ENCODE results near the gene CCDC81.
"Not testable (repeated sequence)": the region's sequence is repeated elsewhere in the genome, so short reads cannot be mapped to it uniquely, and the experiment has no call there.

The CCDC81 gene

GRCh38 chr11:86374586-86374985 is at the start of gene CCDC81:
CCDC81 (plus strand) TSS chr11:86374887; CDS start chr11:86375164, 277 bp downstream.
- DNase-seq, result no peak

DNA sequence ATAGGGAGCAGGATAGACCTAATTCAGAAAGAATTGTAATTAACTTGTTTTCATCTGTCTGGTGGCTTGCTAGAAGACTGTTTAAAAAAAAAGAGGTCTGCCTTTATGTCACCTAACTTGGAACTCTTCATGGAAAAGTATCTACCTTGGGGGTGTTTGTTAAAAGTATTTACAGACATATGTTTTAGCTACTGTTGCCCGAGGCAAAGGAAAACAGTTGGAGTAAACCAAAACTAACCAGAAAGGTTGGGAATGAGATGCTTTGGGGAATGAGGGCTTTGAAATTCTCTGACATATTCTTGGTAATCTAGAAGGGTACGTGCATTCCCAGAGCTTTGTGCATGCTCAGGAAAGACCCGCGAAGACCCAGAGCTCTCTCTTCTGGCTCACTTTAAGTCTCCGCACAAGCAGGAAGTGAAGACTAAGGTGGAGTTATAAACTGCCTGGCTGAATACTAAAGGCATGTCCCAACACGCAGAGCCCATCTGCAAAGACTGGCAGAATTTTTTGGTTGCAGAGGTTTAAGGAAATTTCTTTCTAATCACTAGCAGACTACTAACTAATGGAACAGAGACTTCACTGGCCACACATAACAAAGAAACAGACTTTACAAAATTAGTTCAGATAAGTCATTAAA is 39.4 kb upstream of the CCDC81 start:
- DNase-seq, result no peak

DNA sequence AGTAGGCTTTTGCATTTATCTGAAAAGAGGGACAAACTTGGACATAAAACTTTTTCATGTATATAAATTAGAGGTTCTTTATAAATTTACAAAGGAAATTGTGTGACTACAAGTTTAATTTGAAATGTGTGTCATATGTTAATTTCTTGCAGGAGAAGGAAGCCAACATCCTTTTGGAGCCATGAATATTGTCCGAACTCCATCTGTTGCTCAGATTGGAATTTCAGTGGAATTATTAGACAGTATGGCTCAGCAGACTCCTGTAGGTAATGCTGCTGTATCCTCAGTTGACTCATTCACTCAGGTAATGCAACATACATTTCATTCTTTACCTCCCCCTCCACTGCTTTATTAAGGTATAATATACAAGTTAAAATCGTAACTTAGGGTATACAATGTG is 37.5 kb upstream of the CCDC81 start:
- no peak for DNase-seq

GRCh38 chr11:86341382-86341781 is 33.3 kb upstream of the CCDC81 start:
- DNase-seq, result no peak

DNA sequence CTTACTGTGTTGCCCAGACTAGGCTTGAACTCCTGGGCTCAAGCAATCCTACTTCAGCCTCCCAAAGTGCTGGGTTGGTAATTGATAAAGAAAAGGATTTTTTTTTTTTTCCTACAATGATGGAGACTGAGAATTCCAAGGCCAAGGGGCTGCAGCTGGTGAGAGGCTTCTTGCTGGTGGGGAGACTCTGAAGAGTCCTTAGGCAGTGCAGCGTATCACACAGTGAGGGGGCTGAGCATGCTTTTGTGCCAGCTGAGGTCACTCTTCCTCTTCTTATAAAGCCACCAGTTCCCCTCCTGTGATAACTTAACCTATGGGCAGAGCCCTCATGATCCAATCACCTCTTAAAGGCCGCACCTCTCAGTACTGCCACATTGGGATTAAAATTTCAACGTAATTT is 28.2 kb upstream of the CCDC81 start:
- no peak for DNase-seq

- no peak for DNase-seq
These were observed 19.4 kb upstream of the CCDC81 start for GRCh38 chr11:86355256-86355655.

DNA sequence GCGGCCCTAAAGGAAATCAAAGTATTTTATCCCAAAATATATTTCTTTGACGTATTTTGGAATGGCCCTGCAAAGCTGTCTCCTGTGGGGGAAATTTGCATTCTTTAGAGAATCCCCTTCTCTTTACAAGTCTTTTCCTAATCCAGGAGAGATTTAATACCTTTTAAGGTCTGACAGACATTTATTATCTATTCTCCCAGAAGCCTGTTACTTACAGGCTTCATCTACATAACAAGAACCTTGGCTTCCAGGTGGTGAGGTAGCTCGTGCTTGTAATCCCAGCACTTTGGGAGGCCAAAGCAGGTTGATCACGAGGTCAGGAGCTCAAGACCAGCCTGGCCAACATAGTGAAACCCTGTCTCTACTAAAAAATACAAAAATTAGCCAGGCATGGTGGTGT is 17.3 kb upstream of the CCDC81 start:
- not testable (repeated sequence) for DNase-seq

DNA sequence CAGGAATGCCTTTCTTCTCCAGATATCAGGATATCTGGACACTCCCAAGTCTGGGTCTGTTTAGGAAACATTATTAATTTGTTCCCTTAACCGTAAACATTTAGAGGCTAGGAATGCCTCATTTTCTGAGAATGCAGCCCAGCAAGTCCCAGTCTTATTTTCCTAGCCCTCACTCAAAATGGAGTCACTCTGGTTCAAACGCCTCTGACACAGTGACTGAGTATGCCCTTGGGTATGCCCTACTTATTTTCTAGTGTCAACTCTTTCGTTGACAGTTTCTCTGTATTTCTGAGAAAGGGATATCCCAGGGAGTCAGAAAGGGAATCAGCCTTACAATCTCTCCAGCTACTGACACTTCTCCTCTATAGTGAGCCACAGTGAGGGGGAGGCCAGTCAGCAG is 16.0 kb upstream of the CCDC81 start:
- no peak for DNase-seq

- DNase-seq, result no peak
These were observed 13.8 kb upstream of the CCDC81 start for GRCh38 chr11:86360775-86361395.

DNA sequence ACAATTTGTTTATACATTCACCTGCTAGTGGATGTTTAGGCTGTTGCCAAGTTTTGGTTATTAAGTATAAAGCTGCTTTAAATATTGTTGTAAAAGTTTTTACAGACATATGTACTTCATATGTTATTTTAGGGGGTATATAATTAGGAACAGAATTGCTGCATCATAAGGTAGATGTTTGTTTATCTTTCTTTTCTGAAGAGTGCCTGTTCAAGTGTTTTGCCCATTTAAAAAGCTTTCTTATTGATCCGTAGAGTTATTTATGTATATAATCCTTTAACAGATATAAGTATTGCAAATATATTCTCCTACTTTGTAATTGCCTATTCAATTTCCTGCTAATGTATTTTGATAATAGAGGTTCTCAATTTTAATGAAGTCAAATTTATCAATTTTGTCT is 11.3 kb upstream of the CCDC81 start:
- no peak for DNase-seq

GRCh38 chr11:86365546-86365945 is 9.1 kb upstream of the CCDC81 start:
- DNase-seq, result no peak

GRCh38 chr11:86369668-86370067 is 5.0 kb upstream of the CCDC81 start:
- DNase-seq, result no peak

GRCh38 chr11:86370171-86370570 is 4.5 kb upstream of the CCDC81 start:
- no peak for DNase-seq

DNA sequence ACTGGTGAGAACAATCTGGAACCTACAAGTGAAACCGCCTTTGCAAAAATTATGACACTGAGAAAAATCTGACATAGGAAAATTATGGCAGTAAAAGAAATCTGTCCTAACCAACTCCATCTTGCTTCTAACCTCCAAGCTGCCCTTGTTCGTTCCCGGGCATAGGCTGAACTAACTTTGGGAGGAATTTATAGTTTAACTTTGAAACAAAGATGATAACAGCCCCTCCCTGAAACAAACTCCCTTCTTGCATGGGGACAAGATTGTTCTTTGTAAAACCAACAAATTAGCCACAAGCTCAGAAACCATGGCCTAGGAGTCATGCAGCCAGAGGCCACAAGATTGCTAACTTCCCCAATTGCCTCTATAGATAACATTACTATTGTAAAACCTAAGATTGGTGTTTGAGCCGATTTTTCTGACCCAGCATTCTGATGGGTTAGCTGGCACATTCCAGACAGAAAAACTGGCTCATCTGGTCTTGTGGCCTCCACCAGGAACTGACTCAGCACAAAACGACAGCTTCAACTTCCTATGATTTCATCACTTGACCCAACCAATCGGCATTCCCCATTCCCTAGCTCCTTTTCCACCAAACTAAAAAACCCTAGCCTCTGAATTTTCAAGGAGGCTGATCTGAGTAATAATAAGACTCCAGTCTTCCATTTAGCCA is 3.6 kb upstream of the CCDC81 start:
- no peak for DNase-seq

GRCh38 chr11:86372041-86372440 is 2.6 kb upstream of the CCDC81 start:
- DNase-seq, result no peak

DNA sequence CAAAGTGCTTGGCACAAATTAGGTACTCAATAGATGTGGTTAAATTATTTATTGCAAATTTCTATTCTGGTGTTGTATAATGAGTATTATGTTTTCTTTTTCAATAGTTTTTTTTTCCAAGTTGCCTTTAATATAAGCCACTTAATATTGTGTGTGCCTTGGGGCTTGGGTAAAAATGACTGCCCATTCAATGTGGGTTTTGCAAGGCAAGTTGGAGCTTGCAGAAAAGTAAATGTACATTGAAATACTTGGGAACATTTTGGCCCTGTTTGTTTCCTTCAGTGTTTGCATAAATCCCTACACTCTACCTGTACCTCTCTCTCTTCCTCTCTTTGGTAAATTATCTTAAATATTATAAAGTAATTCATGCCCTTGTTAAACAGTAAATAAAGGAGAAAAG is 2.1 kb upstream of the CCDC81 start:
- no peak for DNase-seq

DNA sequence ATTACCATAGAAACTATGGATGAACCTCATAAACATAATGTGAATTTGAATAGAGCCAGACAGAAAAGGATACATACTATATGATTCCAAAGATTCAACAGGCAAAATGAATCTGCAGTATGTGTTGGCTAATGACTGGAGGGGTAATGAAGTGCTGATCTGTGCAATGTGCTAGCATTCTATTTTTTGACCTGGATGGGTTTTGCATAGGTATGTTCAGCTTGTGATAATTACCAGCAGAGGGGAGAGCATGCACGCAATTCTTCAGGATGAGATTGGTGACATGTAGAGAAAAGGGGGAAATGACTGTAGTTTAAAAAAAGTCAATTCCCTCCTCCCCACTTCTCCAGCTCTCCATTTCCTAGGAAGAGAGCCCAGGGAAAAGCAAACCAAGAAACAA is 618 bp upstream of the CCDC81 start:
- DNase-seq, result no peak

DNA sequence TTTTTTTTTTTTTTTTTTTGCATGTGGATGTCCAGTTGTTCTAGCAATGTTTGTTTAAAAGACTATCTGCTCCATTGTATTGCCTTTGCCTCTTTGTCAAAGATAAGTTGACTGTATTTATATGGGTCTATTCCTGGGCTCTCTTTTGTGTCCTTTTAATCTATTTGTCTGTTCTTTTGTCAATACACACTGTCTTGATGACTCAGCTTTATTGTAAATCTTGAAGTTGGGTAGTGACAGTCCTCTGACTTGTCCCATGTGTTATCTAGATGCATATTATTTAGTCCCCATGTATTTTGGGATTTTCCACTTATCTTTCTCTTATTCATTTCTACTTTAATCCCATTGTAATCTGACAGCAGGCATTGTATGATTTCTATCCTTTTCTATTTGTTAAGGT is 3.3 kb downstream of the CCDC81 start:
- DNase-seq, result no peak

- no peak for DNase-seq
These were observed 5.8 kb downstream of the CCDC81 start for GRCh38 chr11:86380295-86381059.

DNA sequence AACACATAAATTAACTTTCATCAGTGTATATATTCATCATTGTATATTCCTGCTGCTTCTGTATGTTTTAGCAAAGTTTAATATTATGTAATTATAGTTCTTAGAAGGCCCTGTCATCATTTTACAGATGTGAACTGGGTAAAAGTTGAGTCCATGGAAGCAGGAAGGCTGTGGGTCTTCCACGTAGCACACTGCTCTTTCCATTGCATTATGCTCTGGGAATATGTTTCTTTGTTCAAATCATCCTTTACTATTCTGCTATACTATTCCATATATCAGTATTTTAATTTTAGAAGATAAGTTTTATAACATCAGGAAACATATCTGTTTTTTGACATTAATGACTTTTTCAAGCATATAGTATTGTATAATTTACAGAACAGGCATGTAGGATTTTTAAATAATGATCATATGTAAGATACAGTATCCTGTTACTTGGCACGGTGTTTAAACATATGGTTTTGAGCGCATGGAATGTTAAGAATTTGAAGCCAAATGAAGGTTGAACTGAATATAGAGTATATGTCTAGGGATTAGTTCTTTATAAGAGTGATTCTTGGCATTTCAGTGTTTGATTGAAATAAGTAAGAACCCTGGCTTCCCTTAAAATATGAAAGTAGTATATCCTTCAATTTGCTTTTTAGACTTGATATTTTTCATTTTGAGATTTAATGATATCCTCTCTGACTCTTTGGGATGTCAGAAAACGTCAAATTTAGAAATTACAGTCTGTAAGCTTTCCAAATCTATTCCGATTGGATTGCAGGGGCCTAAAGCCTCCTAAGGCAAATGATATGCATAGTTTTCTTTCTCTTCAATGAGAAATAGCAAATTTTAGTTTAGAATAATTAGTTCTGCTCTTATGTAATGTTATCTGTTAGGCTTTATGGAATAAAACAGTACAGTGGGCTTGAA is 8.6 kb downstream of the CCDC81 start:
- DNase-seq, result no peak

DNA sequence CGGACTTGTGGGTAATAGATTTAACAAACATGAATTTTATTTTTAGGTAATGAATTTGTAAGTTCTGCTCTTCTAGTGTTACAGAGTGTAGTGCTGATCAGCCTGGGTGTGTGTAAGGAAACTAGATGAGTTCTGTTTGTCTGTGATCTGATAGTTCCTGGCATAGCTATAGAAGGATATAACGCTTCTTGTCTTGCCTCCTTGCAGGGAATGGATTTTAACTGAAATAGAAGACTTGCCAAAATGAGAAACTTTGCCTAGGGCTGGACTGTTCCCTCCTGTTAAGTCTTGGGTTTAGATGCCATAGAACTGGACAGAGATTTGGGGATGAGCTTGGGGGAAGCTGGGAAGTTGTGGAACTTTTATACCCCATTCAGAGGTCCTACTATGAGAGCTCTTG is 11.6 kb downstream of the CCDC81 start:
- no peak for DNase-seq

DNA sequence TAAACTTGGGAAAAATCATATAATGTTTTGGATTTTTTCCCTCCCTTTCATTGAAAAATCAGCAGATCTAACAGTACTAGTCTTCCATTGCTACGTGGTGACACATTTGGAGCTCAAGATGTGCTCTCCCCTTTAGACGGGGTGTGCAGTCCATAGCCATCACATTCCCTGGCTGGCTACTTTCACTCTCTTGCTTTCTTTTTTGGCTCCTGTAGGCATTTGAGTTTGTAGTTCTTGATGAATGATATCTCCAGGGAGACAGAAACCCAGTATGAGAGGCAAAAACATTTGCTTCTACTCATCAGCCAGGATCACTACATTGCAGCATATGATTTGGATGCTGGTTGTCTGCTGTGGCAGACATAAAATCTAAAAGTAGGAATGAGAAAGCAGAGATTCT is 12.1 kb downstream of the CCDC81 start:
- no peak for DNase-seq

GRCh38 chr11:86388198-86388597 is 13.5 kb downstream of the CCDC81 start:
- DNase-seq, result no peak

Data from CD4-positive, alpha-beta T cell treated with Interleukin-4 for 4 hours (primary cell).